ENCODE results near the gene ZNF292.

DNA sequence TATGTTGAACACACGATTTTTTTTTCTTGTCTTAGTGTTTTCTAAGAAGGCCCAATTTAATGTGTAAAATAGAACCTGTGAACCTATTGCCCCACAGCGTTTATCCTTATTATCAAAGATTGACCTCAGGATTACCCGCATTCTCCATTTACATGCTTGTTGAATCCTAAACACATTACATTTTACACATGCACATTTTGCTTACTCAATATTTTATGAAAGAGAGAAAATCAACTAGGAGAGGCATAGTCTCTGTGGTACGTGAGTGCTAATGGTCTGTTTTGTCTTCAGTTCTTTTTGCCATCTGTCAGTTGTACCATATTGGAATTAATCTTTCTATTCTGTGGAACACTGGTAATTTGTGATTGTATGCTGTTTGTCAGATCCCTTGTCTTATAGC, 86.9 kb downstream of the ZNF292 start:
- TF ChIP-seq CTCF (IDR thresholded peaks at IDR 0.05) = no peak
- no peak for TF ChIP-seq POLR2A (IDR thresholded peaks at IDR 0.05)

Data from esophagus squamous epithelium (tissue), 4 donors.